ENCODE results near the gene RFNG. TPM values are rescaled to one million over a fixed set of nuclear protein-coding genes. Genes with fewer than 3 reads are reported as not detected.
A peak's percentile ranks its signal among the peaks of the same experiment; 100 is the strongest.

RFNG gene
- total and polyA plus RNA-seq, 2 of the 13 experiments (the other 11 are each of a cell fraction or from before 2014, with no cell fraction given): 61.4 to 64.0 TPM

GRCh38 chr17:81999976-82000802 is 51.4 kb downstream of the RFNG start (continued):
- 0 out of 2 replicates have a peak, but pooled peaks have one; percentile 6 for TF ChIP-seq HNF1A (IDR thresholded peaks at IDR 0.05; ENCODE audit: low read depth)
- 0 out of 2 replicates have a peak, but pooled peaks have one; percentile 46 for TF ChIP-seq HNF1A (CRISPR knock-in tag; IDR thresholded peaks at IDR 0.05; ENCODE audit: borderline replicate concordance)
- peak; percentile 49 for TF ChIP-seq DMAP1 (CRISPR knock-in tag; IDR thresholded peaks at IDR 0.05)
- TF ChIP-seq TGIF2 (CRISPR knock-in tag; IDR thresholded peaks at IDR 0.05): peak; percentile 12; the same call in 1 of the 2 replicates
- TF ChIP-seq FOXC1 (CRISPR knock-in tag; IDR thresholded peaks at IDR 0.05; ENCODE audit: borderline replicate concordance): peak; percentile 68; the same call in 1 of the 2 replicates
- no peak for TF ChIP-seq MBD4 (IDR thresholded peaks at IDR 0.05; ENCODE audit: borderline replicate concordance, low read length)
- TF ChIP-seq, protein P1, sequence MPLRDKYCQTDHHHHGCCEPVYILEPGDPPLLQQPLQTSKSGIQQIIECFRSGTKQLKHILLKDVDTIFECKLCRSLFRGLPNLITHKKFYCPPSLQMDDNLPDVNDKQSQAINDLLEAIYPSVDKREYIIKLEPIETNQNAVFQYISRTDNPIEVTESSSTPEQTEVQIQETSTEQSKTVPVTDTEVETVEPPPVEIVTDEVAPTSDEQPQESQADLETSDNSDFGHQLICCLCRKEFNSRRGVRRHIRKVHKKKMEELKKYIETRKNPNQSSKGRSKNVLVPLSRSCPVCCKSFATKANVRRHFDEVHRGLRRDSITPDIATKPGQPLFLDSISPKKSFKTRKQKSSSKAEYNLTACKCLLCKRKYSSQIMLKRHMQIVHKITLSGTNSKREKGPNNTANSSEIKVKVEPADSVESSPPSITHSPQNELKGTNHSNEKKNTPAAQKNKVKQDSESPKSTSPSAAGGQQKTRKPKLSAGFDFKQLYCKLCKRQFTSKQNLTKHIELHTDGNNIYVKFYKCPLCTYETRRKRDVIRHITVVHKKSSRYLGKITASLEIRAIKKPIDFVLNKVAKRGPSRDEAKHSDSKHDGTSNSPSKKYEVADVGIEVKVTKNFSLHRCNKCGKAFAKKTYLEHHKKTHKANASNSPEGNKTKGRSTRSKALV (CRISPR knock-in tag; IDR thresholded peaks at IDR 0.05): no peak
- TF ChIP-seq ZNF605 (CRISPR knock-in tag; IDR thresholded peaks at IDR 0.05): no peak; the same call in 1 of the 2 replicates
- TF ChIP-seq, protein P2, sequence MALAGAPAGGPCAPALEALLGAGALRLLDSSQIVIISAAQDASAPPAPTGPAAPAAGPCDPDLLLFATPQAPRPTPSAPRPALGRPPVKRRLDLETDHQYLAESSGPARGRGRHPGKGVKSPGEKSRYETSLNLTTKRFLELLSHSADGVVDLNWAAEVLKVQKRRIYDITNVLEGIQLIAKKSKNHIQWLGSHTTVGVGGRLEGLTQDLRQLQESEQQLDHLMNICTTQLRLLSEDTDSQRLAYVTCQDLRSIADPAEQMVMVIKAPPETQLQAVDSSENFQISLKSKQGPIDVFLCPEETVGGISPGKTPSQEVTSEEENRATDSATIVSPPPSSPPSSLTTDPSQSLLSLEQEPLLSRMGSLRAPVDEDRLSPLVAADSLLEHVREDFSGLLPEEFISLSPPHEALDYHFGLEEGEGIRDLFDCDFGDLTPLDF (CRISPR knock-in tag; IDR thresholded peaks at IDR 0.05): no peak
- TF ChIP-seq XRCC5 (optimal IDR thresholded peaks at IDR 0.05; ENCODE audit: low read length): peak; percentile 92
- TF ChIP-seq MAF1 (CRISPR knock-in tag; IDR thresholded peaks at IDR 0.05; ENCODE audit: borderline replicate concordance): no peak
- peak; percentile 47; the same call in 1 of the 2 replicates for TF ChIP-seq TSC22D2 (CRISPR knock-in tag; IDR thresholded peaks at IDR 0.05; ENCODE audit: borderline replicate concordance)
- no peak for TF ChIP-seq PAXIP1 (CRISPR knock-in tag; conservative IDR thresholded peaks at IDR 0.05)
- no peak; the same call in 1 of the 2 replicates for TF ChIP-seq GATAD2A (CRISPR knock-in tag; IDR thresholded peaks at IDR 0.05)
- no peak for TF ChIP-seq ZNF207 (IDR thresholded peaks at IDR 0.05; ENCODE audit: borderline replicate concordance)
- no peak for TF ChIP-seq ZNF232 (CRISPR knock-in tag; IDR thresholded peaks at IDR 0.05; ENCODE audit: borderline replicate concordance)
- TF ChIP-seq ARNT2 (CRISPR knock-in tag; IDR thresholded peaks at IDR 0.05; ENCODE audit: low read depth): peak; percentile 67
- TF ChIP-seq PHB2 (IDR thresholded peaks at IDR 0.05; ENCODE audit: partially characterized antibody): no peak
